ENCODE measurements around the gene OPA1.
A peak's percentile ranks its signal among the peaks of the same experiment; 100 is the strongest.

GRCh38 chr3:193673845-193674244, 80.8 kb downstream of the OPA1 start:
- TF ChIP-seq CTCF (IDR thresholded peaks at IDR 0.05) (peak in 1 of 3 donors; percentile 27), POLR2A (IDR thresholded peaks at IDR 0.05) (no peak)

Data from breast epithelium (tissue), 3 donors.